Trophoblast cell (in vitro differentiated cells and primary cell): ENCODE data around the gene SPATS1.
"Not testable (repeated sequence)": the region's sequence is repeated elsewhere in the genome, so short reads cannot be mapped to it uniquely, and the experiment has no call there.

Experiments used
- DNase-seq, 2 donors: peaks; one replicate each; pipeline ENCODE4 v3.0.0-alpha.2; 2016
- H2AFZ ChIP-seq: 2 replicates; pipeline ENCODE4 v1.6.1; 2013; ENCODE audit warnings: low read length, moderate library complexity, mild to moderate bottlenecking; ENCODE audit not compliant: insufficient read depth, poor library complexity
- H2AK5ac ChIP-seq: 2 replicates; pipeline ENCODE4 v1.6.1; 2013; ENCODE audit warnings: mild to moderate bottlenecking, low read length
- H2BK120ac ChIP-seq: 2 replicates; pipeline ENCODE4 v1.6.1; 2013; ENCODE audit warnings: low read length, mild to moderate bottlenecking, moderate library complexity; ENCODE audit not compliant: insufficient read depth, poor library complexity
- H2BK12ac ChIP-seq: 2 replicates; pipeline ENCODE4 v1.6.1; 2013; ENCODE audit warnings: mild to moderate bottlenecking, low read length, moderate library complexity
- H2BK5ac ChIP-seq: 2 replicates; pipeline ENCODE4 v1.6.1; 2013; ENCODE audit warnings: low read length, low read depth, moderate library complexity, mild to moderate bottlenecking; ENCODE audit not compliant: poor library complexity
- H3K14ac ChIP-seq: 2 replicates; pipeline ENCODE4 v1.6.1; 2013; ENCODE audit warnings: mild to moderate bottlenecking, low read length
- H3K18ac ChIP-seq: 2 replicates; pipeline ENCODE4 v1.6.1; 2013; ENCODE audit warnings: mild to moderate bottlenecking, low read length
- H3K23ac ChIP-seq: 2 replicates; pipeline ENCODE4 v1.6.1; 2013; ENCODE audit warnings: low read length
- H3K27ac ChIP-seq: 2 replicates; pipeline ENCODE4 v1.5.1; 2013; ENCODE audit warnings: low read depth, mild to moderate bottlenecking, inconsistent platforms, low read length, moderate library complexity
- H3K27me3 ChIP-seq: 2 replicates; pipeline ENCODE4 v1.6.1; 2013; ENCODE audit warnings: inconsistent platforms, mild to moderate bottlenecking, low read length, moderate library complexity; ENCODE audit not compliant: insufficient read depth
- H3K36me3 ChIP-seq, 2 experiments: 1 replicate in 1 of 2; 2 replicates in 1 of 2; pipeline ENCODE4 v1.6.1; 2013; ENCODE audit warnings: low read length in 2 of 2, mild to moderate bottlenecking in 2 of 2, moderate library complexity in 1 of 2; ENCODE audit not compliant: insufficient read depth in 2 of 2, control insufficient read depth in 1 of 2
- H3K4ac ChIP-seq: 2 replicates; pipeline ENCODE4 v1.6.1; 2013; ENCODE audit warnings: low read depth, mild to moderate bottlenecking, low read length, moderate library complexity
- H3K4me1 ChIP-seq, 2 experiments: 1 replicate in 1 of 2; 2 replicates in 1 of 2; pipeline ENCODE4 v1.6.1; 2013; ENCODE audit warnings: low read length in 2 of 2, mild to moderate bottlenecking in 2 of 2, moderate library complexity in 1 of 2; ENCODE audit not compliant: insufficient read depth in 2 of 2, control insufficient read depth in 1 of 2
- H3K4me2 ChIP-seq: 2 replicates; pipeline ENCODE4 v1.6.1; 2013; ENCODE audit warnings: inconsistent platforms, mild to moderate bottlenecking, low read length, moderate library complexity
- H3K4me3 ChIP-seq: 2 replicates; pipeline ENCODE4 v1.5.1; 2013; ENCODE audit warnings: mild to moderate bottlenecking, low read depth, low read length, inconsistent platforms
- H3K79me1 ChIP-seq: one replicate; pipeline ENCODE4 v1.6.1; 2013; ENCODE audit warnings: low read length
- H3K79me2 ChIP-seq: 2 replicates; pipeline ENCODE4 v1.6.1; 2013; ENCODE audit warnings: low read length, mild to moderate bottlenecking; ENCODE audit not compliant: control insufficient read depth, insufficient read depth, poor library complexity
- H3K9ac ChIP-seq: 2 replicates; pipeline ENCODE4 v1.6.1; 2013; ENCODE audit warnings: mild to moderate bottlenecking, low read length
- H3K9me3 ChIP-seq: 2 replicates; pipeline ENCODE4 v1.6.1; 2013; ENCODE audit warnings: low read depth, mild to moderate bottlenecking, control low read depth, inconsistent platforms, low read length; ENCODE audit not compliant: insufficient read depth
- H4K12ac ChIP-seq: 2 replicates; pipeline ENCODE4 v1.6.1; 2013; ENCODE audit warnings: low read depth, mild to moderate bottlenecking, low read length, moderate library complexity
- H4K8ac ChIP-seq: 2 replicates; pipeline ENCODE4 v1.6.1; 2013; ENCODE audit warnings: low read depth, mild to moderate bottlenecking, low read length, moderate library complexity
- H4K91ac ChIP-seq: one replicate; pipeline ENCODE4 v1.6.1; 2013; ENCODE audit warnings: low read depth, mild to moderate bottlenecking, low read length, moderate library complexity
- WGBS: extraction: QIAGEN DNeasy Blood & Tissue Kit; methylation state at CpG from one replicate; pipeline ENCODE4 v1.1.7; 2013; ENCODE audit warnings: missing lambda C conversion rate; ENCODE audit not compliant: insufficient read length, insufficient coverage; ENCODE audit errors: extremely low coverage; 5-methylcytosine and 5-hydroxymethylcytosine counted together

SPATS1 gene

GRCh38 chr6:44316481-44316880, 26.0 kb upstream of the SPATS1 start:
- H2AFZ ChIP-seq, result no peak overlapping the region
- H3K18ac ChIP-seq, result no peak overlapping the region
- no peak overlapping the region for H4K12ac ChIP-seq
- H3K9me3 ChIP-seq, result no peaks in the 10 kb centered on the region
- H2AK5ac ChIP-seq, result no peak overlapping the region
- no peak overlapping the region for H3K4me3 ChIP-seq
- H3K9ac ChIP-seq, result no peak overlapping the region
- peaks cover 4% of the 10 kb centered on the region for H3K79me2 ChIP-seq
- peaks cover 3 to 7% of the 10 kb centered on the region in 2 experiments for H3K4me1 ChIP-seq
- no peak overlapping the region for H3K4ac ChIP-seq
- no peak overlapping the region for H2BK12ac ChIP-seq
- H3K36me3 ChIP-seq, result peaks cover 0 to under 1% of the 10 kb centered on the region in 2 experiments
- no peaks in the 10 kb centered on the region for H3K27me3 ChIP-seq
- no peak overlapping the region for H4K91ac ChIP-seq
- H2BK120ac ChIP-seq, result no peak overlapping the region
- no peak overlapping the region for H2BK5ac ChIP-seq
- DNase-seq, result no peak
- H3K4me2 ChIP-seq, result no peak overlapping the region
- H3K79me1 ChIP-seq, result peaks cover 5% of the 10 kb centered on the region
- WGBS, result no CpG with 5 or more reads among the region's 12 CpGs
- H3K23ac ChIP-seq, result no peak overlapping the region
- H4K8ac ChIP-seq, result no peak overlapping the region
- no peak overlapping the region for H3K14ac ChIP-seq
- no peak overlapping the region for H3K27ac ChIP-seq

- no CpG with 5 or more reads among the region's 9 CpGs for WGBS
These were observed 25.3 kb upstream of the SPATS1 start for GRCh38 chr6:44317136-44317631.

GRCh38 chr6:44321210-44321609, 21.2 kb upstream of the SPATS1 start:
- H3K23ac ChIP-seq, result no peak overlapping the region
- DNase-seq, result no peak
- H3K79me2 ChIP-seq, result no peaks in the 10 kb centered on the region
- H3K4me3 ChIP-seq, result no peak overlapping the region
- H2BK5ac ChIP-seq, result no peak overlapping the region
- no peak overlapping the region for H2BK120ac ChIP-seq
- H3K4ac ChIP-seq, result no peak overlapping the region
- no peak overlapping the region for H4K12ac ChIP-seq
- H3K4me1 ChIP-seq, result no peaks in the 10 kb centered on the region
- H3K27me3 ChIP-seq, result no peaks in the 10 kb centered on the region
- H3K18ac ChIP-seq, result no peak overlapping the region
- H3K4me2 ChIP-seq, result no peak overlapping the region
- H2AK5ac ChIP-seq, result no peak overlapping the region
- no peak overlapping the region for H2AFZ ChIP-seq
- no peak overlapping the region for H3K9ac ChIP-seq
- no peak overlapping the region for H3K27ac ChIP-seq
- no peaks in the 10 kb centered on the region for H3K79me1 ChIP-seq
- no peak overlapping the region for H2BK12ac ChIP-seq
- H4K91ac ChIP-seq, result no peak overlapping the region
- H3K36me3 ChIP-seq, result no peaks in the 10 kb centered on the region
- WGBS, result no CpG with 5 or more reads among the region's 3 CpGs
- no peaks in the 10 kb centered on the region for H3K9me3 ChIP-seq
- no peak overlapping the region for H4K8ac ChIP-seq
- no peak overlapping the region for H3K14ac ChIP-seq

More at GRCh38 chr6:44317136-44317631, 25.3 kb upstream of the SPATS1 start:
- not testable (repeated sequence) for H4K8ac ChIP-seq, H3K36me3 ChIP-seq, H2AFZ ChIP-seq, H3K23ac ChIP-seq, H3K9ac ChIP-seq, H4K12ac ChIP-seq, H3K27me3 ChIP-seq, H3K9me3 ChIP-seq, H3K4ac ChIP-seq, H2BK5ac ChIP-seq, H3K27ac ChIP-seq, H4K91ac ChIP-seq, H3K4me3 ChIP-seq, H3K14ac ChIP-seq, H2AK5ac ChIP-seq, H3K79me2 ChIP-seq, DNase-seq, H2BK120ac ChIP-seq, H2BK12ac ChIP-seq, H3K4me2 ChIP-seq, H3K79me1 ChIP-seq, H3K4me1 ChIP-seq, H3K18ac ChIP-seq

- no peak overlapping the region for H2AK5ac ChIP-seq
- H3K4me3 ChIP-seq, result no peak overlapping the region
- no peak overlapping the region for H3K23ac ChIP-seq
- no peaks in the 10 kb centered on the region for H3K4me1 ChIP-seq
- H4K91ac ChIP-seq, result no peak overlapping the region
- no peak overlapping the region for H4K8ac ChIP-seq
- no peaks in the 10 kb centered on the region for H3K79me1 ChIP-seq
- no peak overlapping the region for H3K9ac ChIP-seq
- H3K36me3 ChIP-seq, result no peaks in the 10 kb centered on the region
- no peak overlapping the region for H2BK5ac ChIP-seq
- no peak overlapping the region for H3K14ac ChIP-seq
- no peak overlapping the region for H2BK120ac ChIP-seq
- no peak overlapping the region for H4K12ac ChIP-seq
- H3K18ac ChIP-seq, result no peak overlapping the region
- no peak overlapping the region for H2BK12ac ChIP-seq
- no peak overlapping the region for H3K4me2 ChIP-seq
- H3K79me2 ChIP-seq, result no peaks in the 10 kb centered on the region
- H3K9me3 ChIP-seq, result no peaks in the 10 kb centered on the region
- no peak overlapping the region for H3K27ac ChIP-seq
- H3K4ac ChIP-seq, result no peak overlapping the region
- H2AFZ ChIP-seq, result no peak overlapping the region
- DNase-seq, result no peak
- no peaks in the 10 kb centered on the region for H3K27me3 ChIP-seq
These were observed 15.4 kb upstream of the SPATS1 start for GRCh38 chr6:44327096-44327495.
